GM12878 (cell line): ENCODE results near the gene GPLD1. TPM values are rescaled to one million over a fixed set of nuclear protein-coding genes. Genes with fewer than 3 reads are reported as not detected.

Experiments
- ATAC-seq: fragments of 200-7000 bp; cut with Tn5 transposase; 3 replicates; pipeline ENCODE4 v1.9.1; 2020; ENCODE audit warnings: mild to moderate bottlenecking, moderate library complexity
- BruUV-seq: library from RNA; stranded (reverse); fragments of 400-500 nt; replicated peaks from 2 replicates; lab custom pipeline; 2021; lab: Mats Ljungman, UMichigan
- CTCF ChIA-PET: fragments of 300-600 bp; sonication (Branson Sonifier 250); formaldehyde crosslinking; extraction: SDS; loops from one replicate; lab custom pipeline; 2021; ENCODE audit warnings: inconsistent platforms; lab: Yijun Ruan, JAX
- POLR2A ChIA-PET: fragments of 350-600 bp; formaldehyde crosslinking; extraction: SDS; loops from one replicate; lab custom pipeline; 2021; ENCODE audit warnings: inconsistent platforms; lab: Charles Lee
- RAD21 ChIA-PET: fragments of 300-600 bp; sonication (Branson Sonifier 250); formaldehyde crosslinking; loops from one replicate; lab custom pipeline; 2023; ENCODE audit warnings: antibody characterized with exemption; ENCODE audit not compliant: unreplicated experiment; lab: Charles Lee
- SMC1A ChIA-PET: fragments of 300-600 bp; sonication (Branson Sonifier 250); formaldehyde crosslinking; loops from one replicate; lab custom pipeline; 2023; ENCODE audit not compliant: unreplicated experiment, uncharacterized antibody; lab: Charles Lee
- DNase-seq: peaks from one replicate; pipeline ENCODE4 v3.0.0-alpha.2; 2011; ENCODE audit warnings: low read depth, low spot score
- FAIRE-seq: peaks from 3 replicates; lab custom pipeline; 2011; peaks lifted over from hg19 to GRCh38; lab: Jason Lieb, UNC
- H2AFZ ChIP-seq: 2 replicates; pipeline ENCODE4 v1.6.0; 2011; ENCODE audit warnings: low read depth, low read length, control low read depth; ENCODE audit not compliant: control insufficient read depth
- H3K27ac ChIP-seq: 2 replicates; pipeline ENCODE4 v1.5.1; 2011; ENCODE audit warnings: control low read depth; ENCODE audit not compliant: control insufficient read depth, insufficient read depth
- H3K27me3 ChIP-seq, 2 experiments: replicated peaks in 1 of 2; 2 replicates each; pipeline versions ENCODE4 v1.6.0 to v1.6.1; 2011; ENCODE audit warnings: low read length in 1 of 2; ENCODE audit not compliant: control insufficient read depth in 2 of 2, insufficient read depth in 2 of 2
- H3K36me3 ChIP-seq, 2 experiments: 2 replicates each; pipeline ENCODE4 v1.5.1; 2011; ENCODE audit warnings: low read length in 1 of 2; ENCODE audit not compliant: control insufficient read depth in 2 of 2, insufficient read depth in 2 of 2
- H3K4me1 ChIP-seq: 2 replicates; pipeline ENCODE4 v1.6.1; 2011; ENCODE audit warnings: mild to moderate bottlenecking, low read length, moderate library complexity, mixed read lengths; ENCODE audit not compliant: control insufficient read depth, insufficient read depth
- H3K4me2 ChIP-seq: 2 replicates; pipeline ENCODE4 v1.6.0; 2011; ENCODE audit warnings: control low read depth; ENCODE audit not compliant: control insufficient read depth, insufficient read depth
- H3K4me3 ChIP-seq: fragments of 200-600 bp; sonication (generic); 2 replicates; pipeline ENCODE4 v1.5.1; 2016
- H3K79me2 ChIP-seq: 2 replicates; pipeline ENCODE4 v1.6.0; 2011; ENCODE audit warnings: low read length; ENCODE audit not compliant: control insufficient read depth, insufficient read depth
- H3K9ac ChIP-seq: 2 replicates; pipeline ENCODE4 v1.8.0; 2011; ENCODE audit warnings: low read length, control low read depth, mixed read lengths; ENCODE audit not compliant: control insufficient read depth, insufficient read depth
- H3K9me3 ChIP-seq: replicated peaks from 3 replicates; pipeline ENCODE4 v1.5.1; 2011; ENCODE audit warnings: mild to moderate bottlenecking, low read length; ENCODE audit not compliant: control insufficient read depth, insufficient read depth
- H4K20me1 ChIP-seq: 2 replicates; pipeline ENCODE4 v1.6.0; 2011; ENCODE audit not compliant: control insufficient read depth, insufficient read depth
- MTA3 ChIP-seq: IDR thresholded peaks from 2 replicates; pipeline ENCODE4 v1.6.1; 2012; ENCODE audit warnings: low read length, inconsistent platforms, borderline replicate concordance
- MXI1 ChIP-seq: fragments of 150-350 bp; IDR thresholded peaks from 2 replicates; pipeline ENCODE4 v1.6.1; 2011; ENCODE audit warnings: low read depth, mild to moderate bottlenecking, inconsistent platforms, low read length, improper control_type of control experiment
- POLR2AphosphoS2 ChIP-seq: IDR thresholded peaks from 2 replicates; pipeline ENCODE4 v1.6.1; 2011; ENCODE audit warnings: low read depth, mild to moderate bottlenecking, low read length, improper control_type of control experiment, moderate library complexity
- RAD51 ChIP-seq: fragments of 450-650 bp; IDR thresholded peaks from 2 replicates; pipeline ENCODE4 v1.6.1; 2016; ENCODE audit warnings: moderate library complexity, mild to moderate bottlenecking, inconsistent platforms
- ZNF274 ChIP-seq: IDR thresholded peaks from one replicate; pipeline ENCODE4 v1.8.0; 2011; ENCODE audit not compliant: insufficient read length, insufficient read depth
- WGBS: methylation state at CpG from one replicate; pipeline ENCODE4 v1.1.6; 2016; ENCODE audit warnings: low lambda C conversion rate; ENCODE audit not compliant: insufficient replicate concordance, insufficient coverage; ENCODE audit errors: missing lambda C conversion rate; 5-methylcytosine and 5-hydroxymethylcytosine counted together
- in situ Hi-C: fragments of 300-500 bp; cut with MboI; formaldehyde crosslinking; loops from 9 replicates; pipeline ENCODE4 v1.14.3; 2018; ENCODE audit warnings: mixed read lengths
- intact Hi-C: fragments of 100-400 bp; cut with micrococcal nuclease; formaldehyde crosslinking; loops from one replicate; pipeline ENCODE4 v1.14.2; 2022; ENCODE audit not compliant: unreplicated experiment
- polyA plus RNA-seq, 11 experiments: library from polyadenylated mRNA; depleted of rRNA in 4 of 11; unstranded in 6 of 11; stranded (reverse) in 5 of 11; fragments of >200 nt; fragmentation: Nextera tagmentation in 4 of 11; fragmentation: Illumina TruSeq in 1 of 11; extraction: Ambion mirVana in 4 of 11; extraction: Trizol in 1 of 11; gene quantifications; 1 replicate in 1 of 11; 2 replicates in 10 of 11; pipeline versions ENCODE4 v1.2.1 to v1.2.3, GENCODE V29; 2011 to 2016; ENCODE audit warnings: inconsistent platforms in 2 of 11, missing spikeins in 2 of 11, low read depth in 1 of 11
- total RNA-seq, 4 experiments: library from RNA; depleted of rRNA in 3 of 4; stranded (reverse); fragments of >200 nt in 3 of 4; fragmentation: Illumina TruSeq in 1 of 4; extraction: Trizol in 1 of 4; gene quantifications; 2 replicates each; pipeline versions ENCODE4 v1.2.1 to v1.2.3, GENCODE V29; 2013 to 2021
- TF ChIP-seq, protein P1 (sequence below): IDR thresholded peaks from 2 replicates; pipeline ENCODE4 v1.6.1; 2012; ENCODE audit warnings: low read length, inconsistent platforms
- TF ChIP-seq, protein P2 (sequence below): fragments of 450-650 bp; IDR thresholded peaks from 2 replicates; pipeline ENCODE4 v1.6.1; 2017; ENCODE audit warnings: mild to moderate bottlenecking
- TF ChIP-seq, protein P3 (sequence below): fragments of 450-650 bp; IDR thresholded peaks from 2 replicates; pipeline ENCODE4 v1.6.1; 2017; ENCODE audit warnings: mild to moderate bottlenecking, low read depth, inconsistent platforms; ENCODE audit not compliant: poor library complexity, severe bottlenecking
- TF ChIP-seq, protein P4 (sequence below), 3 experiments: IDR thresholded peaks in 2 of 3; conservative IDR thresholded peaks in 1 of 3; 2 replicates each; pipeline ENCODE4 v1.5.1; 2011; ENCODE audit warnings: low read depth in 3 of 3, low read length in 3 of 3, mild to moderate bottlenecking in 3 of 3, control low read depth in 2 of 3, moderate library complexity in 2 of 3, inconsistent platforms in 1 of 3, mixed read lengths in 1 of 3; ENCODE audit not compliant: control insufficient read depth in 2 of 3, insufficient read depth in 1 of 3; ENCODE audit errors: extremely low read depth in 1 of 3

Gene GPLD1
- total and polyA plus RNA-seq, 10 of the 15 experiments (the other 5 are each of a cell fraction or from before 2014, with no cell fraction given) = 0.04 to 1.0 (median 0.69) TPM

DNA sequence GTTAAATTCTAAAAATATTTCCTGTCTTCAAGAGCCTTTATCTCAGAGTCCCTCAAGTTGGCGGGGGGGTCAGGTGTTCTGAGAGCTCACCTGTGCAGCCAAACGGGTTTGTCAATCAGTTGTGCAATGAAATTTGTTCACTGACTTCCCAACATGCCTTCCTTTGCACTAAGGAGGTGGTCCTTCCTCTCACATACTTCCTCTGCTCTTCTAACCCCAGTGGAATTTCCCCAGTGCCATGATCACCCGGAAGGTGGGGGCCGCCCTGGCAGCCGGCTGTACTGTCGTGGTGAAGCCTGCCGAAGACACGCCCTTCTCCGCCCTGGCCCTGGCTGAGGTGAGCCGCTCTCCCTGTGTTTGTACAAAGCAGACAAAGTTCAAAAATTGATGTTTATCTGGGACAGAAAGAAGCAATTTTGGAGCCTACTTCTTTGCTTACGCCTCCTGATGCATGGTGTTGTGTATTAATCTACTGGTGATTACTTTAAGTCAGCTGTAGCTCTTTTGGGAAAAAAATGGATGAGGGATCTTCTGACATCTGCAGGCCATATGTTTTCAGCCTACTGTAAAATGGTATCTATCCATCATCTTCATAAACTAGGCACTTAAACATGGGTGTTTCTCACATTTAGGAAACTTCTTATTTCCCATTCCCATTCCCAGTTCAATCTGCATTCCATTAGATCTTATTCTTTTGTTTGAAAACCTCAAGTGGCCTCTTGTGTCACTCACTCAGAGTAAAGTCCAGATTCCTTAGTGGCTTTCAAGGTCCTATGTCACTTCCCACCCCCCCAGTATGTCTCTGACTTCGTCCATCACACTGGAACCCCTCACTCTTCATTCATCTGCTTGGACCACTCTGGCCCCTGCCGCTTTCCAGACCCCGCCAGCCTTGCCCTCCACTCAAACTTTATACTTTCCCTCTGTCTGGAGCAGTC lies 15.5 kb upstream of the GPLD1 start:
- Histone ChIP-seq H3K27me3 (no peaks in the 10 kb centered on the region), H3K9me3 (no peaks in the 10 kb centered on the region)
- 83% methylated on average over 11 of the region's 14 CpGs for WGBS
- no peak for DNase-seq
- TF ChIP-seq, protein P1, sequence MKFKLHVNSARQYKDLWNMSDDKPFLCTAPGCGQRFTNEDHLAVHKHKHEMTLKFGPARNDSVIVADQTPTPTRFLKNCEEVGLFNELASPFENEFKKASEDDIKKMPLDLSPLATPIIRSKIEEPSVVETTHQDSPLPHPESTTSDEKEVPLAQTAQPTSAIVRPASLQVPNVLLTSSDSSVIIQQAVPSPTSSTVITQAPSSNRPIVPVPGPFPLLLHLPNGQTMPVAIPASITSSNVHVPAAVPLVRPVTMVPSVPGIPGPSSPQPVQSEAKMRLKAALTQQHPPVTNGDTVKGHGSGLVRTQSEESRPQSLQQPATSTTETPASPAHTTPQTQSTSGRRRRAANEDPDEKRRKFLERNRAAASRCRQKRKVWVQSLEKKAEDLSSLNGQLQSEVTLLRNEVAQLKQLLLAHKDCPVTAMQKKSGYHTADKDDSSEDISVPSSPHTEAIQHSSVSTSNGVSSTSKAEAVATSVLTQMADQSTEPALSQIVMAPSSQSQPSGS = no peak
- TF ChIP-seq, protein P2, sequence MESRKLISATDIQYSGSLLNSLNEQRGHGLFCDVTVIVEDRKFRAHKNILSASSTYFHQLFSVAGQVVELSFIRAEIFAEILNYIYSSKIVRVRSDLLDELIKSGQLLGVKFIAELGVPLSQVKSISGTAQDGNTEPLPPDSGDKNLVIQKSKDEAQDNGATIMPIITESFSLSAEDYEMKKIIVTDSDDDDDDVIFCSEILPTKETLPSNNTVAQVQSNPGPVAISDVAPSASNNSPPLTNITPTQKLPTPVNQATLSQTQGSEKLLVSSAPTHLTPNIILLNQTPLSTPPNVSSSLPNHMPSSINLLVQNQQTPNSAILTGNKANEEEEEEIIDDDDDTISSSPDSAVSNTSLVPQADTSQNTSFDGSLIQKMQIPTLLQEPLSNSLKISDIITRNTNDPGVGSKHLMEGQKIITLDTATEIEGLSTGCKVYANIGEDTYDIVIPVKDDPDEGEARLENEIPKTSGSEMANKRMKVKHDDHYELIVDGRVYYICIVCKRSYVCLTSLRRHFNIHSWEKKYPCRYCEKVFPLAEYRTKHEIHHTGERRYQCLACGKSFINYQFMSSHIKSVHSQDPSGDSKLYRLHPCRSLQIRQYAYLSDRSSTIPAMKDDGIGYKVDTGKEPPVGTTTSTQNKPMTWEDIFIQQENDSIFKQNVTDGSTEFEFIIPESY = no peak
- TF ChIP-seq ZNF274 = no peak
- TF ChIP-seq RAD51 = no peak
- TF ChIP-seq, protein P3, sequence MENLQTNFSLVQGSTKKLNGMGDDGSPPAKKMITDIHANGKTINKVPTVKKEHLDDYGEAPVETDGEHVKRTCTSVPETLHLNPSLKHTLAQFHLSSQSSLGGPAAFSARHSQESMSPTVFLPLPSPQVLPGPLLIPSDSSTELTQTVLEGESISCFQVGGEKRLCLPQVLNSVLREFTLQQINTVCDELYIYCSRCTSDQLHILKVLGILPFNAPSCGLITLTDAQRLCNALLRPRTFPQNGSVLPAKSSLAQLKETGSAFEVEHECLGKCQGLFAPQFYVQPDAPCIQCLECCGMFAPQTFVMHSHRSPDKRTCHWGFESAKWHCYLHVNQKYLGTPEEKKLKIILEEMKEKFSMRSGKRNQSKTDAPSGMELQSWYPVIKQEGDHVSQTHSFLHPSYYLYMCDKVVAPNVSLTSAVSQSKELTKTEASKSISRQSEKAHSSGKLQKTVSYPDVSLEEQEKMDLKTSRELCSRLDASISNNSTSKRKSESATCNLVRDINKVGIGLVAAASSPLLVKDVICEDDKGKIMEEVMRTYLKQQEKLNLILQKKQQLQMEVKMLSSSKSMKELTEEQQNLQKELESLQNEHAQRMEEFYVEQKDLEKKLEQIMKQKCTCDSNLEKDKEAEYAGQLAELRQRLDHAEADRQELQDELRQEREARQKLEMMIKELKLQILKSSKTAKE = no peak
- TF ChIP-seq POLR2AphosphoS2 = no peak
- TF ChIP-seq, protein P4, sequence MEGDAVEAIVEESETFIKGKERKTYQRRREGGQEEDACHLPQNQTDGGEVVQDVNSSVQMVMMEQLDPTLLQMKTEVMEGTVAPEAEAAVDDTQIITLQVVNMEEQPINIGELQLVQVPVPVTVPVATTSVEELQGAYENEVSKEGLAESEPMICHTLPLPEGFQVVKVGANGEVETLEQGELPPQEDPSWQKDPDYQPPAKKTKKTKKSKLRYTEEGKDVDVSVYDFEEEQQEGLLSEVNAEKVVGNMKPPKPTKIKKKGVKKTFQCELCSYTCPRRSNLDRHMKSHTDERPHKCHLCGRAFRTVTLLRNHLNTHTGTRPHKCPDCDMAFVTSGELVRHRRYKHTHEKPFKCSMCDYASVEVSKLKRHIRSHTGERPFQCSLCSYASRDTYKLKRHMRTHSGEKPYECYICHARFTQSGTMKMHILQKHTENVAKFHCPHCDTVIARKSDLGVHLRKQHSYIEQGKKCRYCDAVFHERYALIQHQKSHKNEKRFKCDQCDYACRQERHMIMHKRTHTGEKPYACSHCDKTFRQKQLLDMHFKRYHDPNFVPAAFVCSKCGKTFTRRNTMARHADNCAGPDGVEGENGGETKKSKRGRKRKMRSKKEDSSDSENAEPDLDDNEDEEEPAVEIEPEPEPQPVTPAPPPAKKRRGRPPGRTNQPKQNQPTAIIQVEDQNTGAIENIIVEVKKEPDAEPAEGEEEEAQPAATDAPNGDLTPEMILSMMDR (IDR thresholded peaks at IDR 0.05 in 2 of 3, conservative IDR thresholded peaks at IDR 0.05 in 1 of 3; ENCODE audit: control insufficient read depth in 2 of 3, extremely low read depth in 1 of 3, insufficient read depth in 1 of 3, low read depth in 3 of 3, low read length in 3 of 3) = no peak
- no peak for TF ChIP-seq MXI1
- no peak for TF ChIP-seq MTA3
- TF ChIP-seq, all 136 proteins: peak for 0
- H3K4me1 ChIP-seq = no peaks in the 10 kb centered on the region
- H2AFZ ChIP-seq = no peak overlapping the region
- ATAC-seq = no peak
- H3K27ac ChIP-seq = no peak overlapping the region
- no peak overlapping the region for H3K4me3 ChIP-seq
- in situ Hi-C loops = no loop called here
- no peaks in the 10 kb centered on the region for H3K79me2 ChIP-seq
- FAIRE-seq = no peak
- ChIA-PET SMC1A (interaction anchor here (1.5 kb wide), 1 partner anchor 12 kb away, joined by 4 read pairs; no protein-coding TSS in a partner anchor), RAD21 (no interaction called here), CTCF (no interaction called here), POLR2A (no interaction called here)
- H3K9ac ChIP-seq = no peak overlapping the region
- intact Hi-C loops = no loop called here
- BruUV-seq = no TSS peak
- no peak overlapping the region for H3K4me2 ChIP-seq
- H4K20me1 ChIP-seq = no peaks in the 10 kb centered on the region
- H3K36me3 ChIP-seq = no peaks in the 10 kb centered on the region
